Measurements from ENCODE around the gene HDAC4.

DNA sequence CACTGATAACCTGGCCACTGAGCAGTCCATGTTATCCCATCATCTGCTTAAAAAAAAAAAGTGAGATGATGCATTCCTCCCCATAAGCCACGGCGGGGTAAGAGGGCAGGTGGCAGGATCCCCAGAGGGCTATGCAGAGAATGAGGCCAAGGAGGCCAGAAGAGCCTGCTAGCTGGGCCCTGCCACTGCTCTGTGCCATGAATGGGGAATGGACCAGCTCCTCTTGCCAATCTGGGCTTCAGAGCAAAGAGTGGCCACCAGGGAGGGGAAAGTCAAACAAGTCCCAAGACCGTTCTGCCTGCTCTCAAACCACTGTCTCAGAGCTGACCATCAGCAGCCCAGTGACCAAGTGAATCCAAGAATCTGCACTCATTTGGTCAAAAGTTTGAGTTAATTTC is 350.6 kb downstream of the HDAC4 start:
- TF ChIP-seq POLR2A (IDR thresholded peaks at IDR 0.05) (no peak), POLR2AphosphoS5 (IDR thresholded peaks at IDR 0.05) (no peak)
